Measurements from ENCODE around the gene COL6A2.

DNA sequence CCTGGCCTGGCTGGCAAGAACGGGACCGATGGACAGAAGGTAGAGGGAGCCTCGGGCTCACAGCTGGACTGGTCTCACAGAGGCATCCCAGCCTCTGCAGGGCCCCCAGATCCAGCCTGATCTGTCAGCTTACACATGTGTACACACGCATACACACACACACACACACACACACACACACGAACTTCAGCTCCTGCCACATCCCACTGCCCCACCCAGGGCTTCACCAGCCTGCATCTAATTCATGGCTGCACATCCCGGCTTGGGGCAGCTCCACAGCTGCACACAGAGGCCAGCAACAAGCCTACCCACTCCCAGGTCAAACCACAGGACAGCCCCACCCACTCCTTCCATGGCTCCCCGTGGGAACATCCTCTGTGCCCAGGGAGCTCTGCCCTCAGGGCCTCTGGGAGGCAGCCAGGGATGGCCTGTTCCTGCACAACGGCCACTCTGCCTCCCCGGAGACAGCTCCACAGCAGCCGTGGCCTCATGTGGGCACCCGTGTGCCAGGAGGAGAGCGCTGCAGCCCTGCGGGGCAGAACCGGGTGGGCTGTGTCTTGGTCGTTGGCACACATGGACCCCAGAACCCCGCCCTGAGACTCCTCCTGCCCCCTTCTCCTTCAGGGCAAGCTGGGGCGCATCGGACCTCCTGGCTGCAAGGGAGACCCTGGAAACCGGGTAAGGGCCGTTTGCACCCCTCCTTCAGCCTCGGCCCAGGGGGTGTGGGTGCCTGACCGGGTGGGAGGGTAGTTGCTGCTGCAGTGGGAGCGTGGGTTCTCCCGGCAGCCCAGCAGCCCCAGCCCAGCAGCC is 19.1 kb downstream of the COL6A2 start:
- TF ChIP-seq FOXK2 (IDR thresholded peaks at IDR 0.05), result no peak
- no peak for TF ChIP-seq BHLHE40 (IDR thresholded peaks at IDR 0.05; ENCODE audit: borderline replicate concordance)
- no peak for TF ChIP-seq SP1 (IDR thresholded peaks at IDR 0.05)
- TF ChIP-seq ZNF384 (IDR thresholded peaks at IDR 0.05), result no peak

Measured in HEK293T (cell line).